GM18867 (cell line): ENCODE data around the gene SMARCAL1.

Source experiments
- ATAC-seq: cut with Tn5 transposase; IDR thresholded peaks from one replicate; pipeline ENCODE4 v1.9.1; 2021; ENCODE audit warnings: mild to moderate bottlenecking, moderate library complexity; ENCODE audit not compliant: unreplicated experiment

Gene SMARCAL1

GRCh38 chr2:216473187-216473586 lies 60.9 kb downstream of the SMARCAL1 start:
- ATAC-seq, result no peak

- no peak for ATAC-seq
Measured at GRCh38 chr2:216474925-216475670, 62.8 kb downstream of the SMARCAL1 start.

GRCh38 chr2:216475767-216476166 lies 63.5 kb downstream of the SMARCAL1 start:
- no peak for ATAC-seq

- no peak for ATAC-seq
Measured at GRCh38 chr2:216477283-216478035, 65.2 kb downstream of the SMARCAL1 start.

- no peak for ATAC-seq
Measured at GRCh38 chr2:216478151-216478550, 65.9 kb downstream of the SMARCAL1 start.

- no peak for ATAC-seq
Measured at GRCh38 chr2:216478791-216479190, 66.5 kb downstream of the SMARCAL1 start.

- no peak for ATAC-seq
Measured at GRCh38 chr2:216480221-216480620, 67.9 kb downstream of the SMARCAL1 start.

- no peak for ATAC-seq
Measured at GRCh38 chr2:216482640-216483039, 70.4 kb downstream of the SMARCAL1 start.

GRCh38 chr2:216485237-216485636 lies 73.0 kb downstream of the SMARCAL1 start:
- ATAC-seq, result no peak

- no peak for ATAC-seq
Measured at GRCh38 chr2:216485745-216486144, 73.5 kb downstream of the SMARCAL1 start.

GRCh38 chr2:216486271-216486670 lies 74.0 kb downstream of the SMARCAL1 start:
- no peak for ATAC-seq

- ATAC-seq, result no peak
Measured at GRCh38 chr2:216486708-216487107, 74.4 kb downstream of the SMARCAL1 start.

- ATAC-seq, result no peak
Measured at GRCh38 chr2:216490061-216490460, 77.8 kb downstream of the SMARCAL1 start.

GRCh38 chr2:216491793-216492596 lies 79.7 kb downstream of the SMARCAL1 start:
- ATAC-seq, result peak; percentile 69

- ATAC-seq, result no peak
Measured at GRCh38 chr2:216492597-216493333, 80.5 kb downstream of the SMARCAL1 start.

GRCh38 chr2:216493334-216493685 lies 81.0 kb downstream of the SMARCAL1 start:
- ATAC-seq, result no peak

- ATAC-seq, result no peak
Measured at GRCh38 chr2:216495656-216496055, 83.4 kb downstream of the SMARCAL1 start.

GRCh38 chr2:216497382-216498069 lies 85.2 kb downstream of the SMARCAL1 start:
- no peak for ATAC-seq

GRCh38 chr2:216498070-216498378 lies 85.7 kb downstream of the SMARCAL1 start:
- ATAC-seq, result no peak
